ENCODE results near the gene REEP1. TPM values are rescaled to one million over a fixed set of nuclear protein-coding genes. Genes with fewer than 3 reads are reported as not detected.

The REEP1 gene
- total RNA-seq, 1 experiment from 2014 or later = not detected

- no TSS peak for BruUV-seq (replicated peaks)
- intact Hi-C loops (cut with micrococcal nuclease) = no loop called here
- peaks cover 44% of the 10 kb centered on the region for H3K27me3 Mint-ChIP-seq (ENCODE audit: insufficient read depth, unreplicated experiment)
Observed at GRCh38 chr2:86323273-86324021, 14.0 kb downstream of the REEP1 start.

GRCh38 chr2:86319700-86320580 is 17.5 kb downstream of the REEP1 start:
- Mint-ChIP-seq H3K27me3 (ENCODE audit: insufficient read depth, unreplicated experiment) (peaks cover 27% of the 10 kb centered on the region), H3K36me3 (ENCODE audit: insufficient read depth, unreplicated experiment) (no peaks in the 10 kb centered on the region), H3K9me3 (ENCODE audit: unreplicated experiment) (no peaks in the 10 kb centered on the region), H3K4me1 (ENCODE audit: insufficient read depth, unreplicated experiment) (no peaks in the 10 kb centered on the region), H3K27ac (ENCODE audit: low read depth, unreplicated experiment) (no peak overlapping the region), H3K4me3 (ENCODE audit: unreplicated experiment) (no peak overlapping the region)
- intact Hi-C loops (cut with micrococcal nuclease) = no loop called here
- no TSS peak for BruUV-seq (replicated peaks)
- POLR2A ChIA-PET = no interaction called here
- no peak for DNase-seq (ENCODE audit: unreplicated experiment)
- TF ChIP-seq, protein P1, sequence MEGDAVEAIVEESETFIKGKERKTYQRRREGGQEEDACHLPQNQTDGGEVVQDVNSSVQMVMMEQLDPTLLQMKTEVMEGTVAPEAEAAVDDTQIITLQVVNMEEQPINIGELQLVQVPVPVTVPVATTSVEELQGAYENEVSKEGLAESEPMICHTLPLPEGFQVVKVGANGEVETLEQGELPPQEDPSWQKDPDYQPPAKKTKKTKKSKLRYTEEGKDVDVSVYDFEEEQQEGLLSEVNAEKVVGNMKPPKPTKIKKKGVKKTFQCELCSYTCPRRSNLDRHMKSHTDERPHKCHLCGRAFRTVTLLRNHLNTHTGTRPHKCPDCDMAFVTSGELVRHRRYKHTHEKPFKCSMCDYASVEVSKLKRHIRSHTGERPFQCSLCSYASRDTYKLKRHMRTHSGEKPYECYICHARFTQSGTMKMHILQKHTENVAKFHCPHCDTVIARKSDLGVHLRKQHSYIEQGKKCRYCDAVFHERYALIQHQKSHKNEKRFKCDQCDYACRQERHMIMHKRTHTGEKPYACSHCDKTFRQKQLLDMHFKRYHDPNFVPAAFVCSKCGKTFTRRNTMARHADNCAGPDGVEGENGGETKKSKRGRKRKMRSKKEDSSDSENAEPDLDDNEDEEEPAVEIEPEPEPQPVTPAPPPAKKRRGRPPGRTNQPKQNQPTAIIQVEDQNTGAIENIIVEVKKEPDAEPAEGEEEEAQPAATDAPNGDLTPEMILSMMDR (IDR thresholded peaks at IDR 0.05; ENCODE audit: unreplicated experiment) = no peak
- CTCF ChIA-PET = no interaction called here

More at GRCh38 chr2:86323273-86324021, 14.0 kb downstream of the REEP1 start:
- H3K27ac Mint-ChIP-seq (ENCODE audit: low read depth, unreplicated experiment) = no peak overlapping the region
- POLR2A ChIA-PET = no interaction called here
- DNase-seq (ENCODE audit: unreplicated experiment) = no peak
- no peaks in the 10 kb centered on the region for H3K9me3 Mint-ChIP-seq (ENCODE audit: unreplicated experiment)
- TF ChIP-seq, protein P1 (IDR thresholded peaks at IDR 0.05; ENCODE audit: unreplicated experiment) = no peak
- H3K4me1 Mint-ChIP-seq (ENCODE audit: insufficient read depth, unreplicated experiment) = no peaks in the 10 kb centered on the region
- no peak overlapping the region for H3K4me3 Mint-ChIP-seq (ENCODE audit: unreplicated experiment)
- no peaks in the 10 kb centered on the region for H3K36me3 Mint-ChIP-seq (ENCODE audit: insufficient read depth, unreplicated experiment)
- CTCF ChIA-PET = no interaction called here

DNA sequence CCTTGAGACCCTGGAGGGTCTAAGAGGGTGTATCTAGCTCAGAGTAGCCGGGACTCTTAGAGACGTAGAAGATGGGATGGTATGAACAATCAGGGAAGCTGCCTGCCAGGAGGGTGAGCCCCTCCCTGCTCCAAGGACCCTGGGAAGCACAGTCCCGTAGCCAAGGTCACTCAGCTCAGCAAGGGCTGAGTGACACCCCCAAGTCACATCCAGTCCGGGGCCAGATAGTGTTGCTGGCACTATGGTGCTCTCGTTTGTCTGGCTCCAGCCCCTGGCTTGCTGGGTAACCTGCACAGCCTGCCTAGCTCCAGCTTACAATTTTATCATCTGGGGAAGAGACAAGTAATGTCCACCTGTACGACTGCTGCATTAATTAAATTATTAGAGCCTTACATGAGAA is 22.3 kb downstream of the REEP1 start:
- POLR2A ChIA-PET = no interaction called here
- TF ChIP-seq, protein P1 (IDR thresholded peaks at IDR 0.05; ENCODE audit: unreplicated experiment) = no peak
- Mint-ChIP-seq H3K4me3 (ENCODE audit: unreplicated experiment) (no peak overlapping the region), H3K4me1 (ENCODE audit: insufficient read depth, unreplicated experiment) (no peaks in the 10 kb centered on the region), H3K36me3 (ENCODE audit: insufficient read depth, unreplicated experiment) (no peaks in the 10 kb centered on the region), H3K27ac (ENCODE audit: low read depth, unreplicated experiment) (no peak overlapping the region), H3K9me3 (ENCODE audit: unreplicated experiment) (no peaks in the 10 kb centered on the region), H3K27me3 (ENCODE audit: insufficient read depth, unreplicated experiment) (peaks cover 25% of the 10 kb centered on the region)
- DNase-seq (ENCODE audit: unreplicated experiment) = no peak
- BruUV-seq (replicated peaks) = no TSS peak
- CTCF ChIA-PET = interaction anchor here (0.9 kb wide), 1 partner anchor 94 kb away, joined by 3 read pairs; no protein-coding TSS in a partner anchor
- intact Hi-C loops (cut with micrococcal nuclease) = no loop called here

- Mint-ChIP-seq H3K9me3 (ENCODE audit: unreplicated experiment) (no peaks in the 10 kb centered on the region), H3K27me3 (ENCODE audit: insufficient read depth, unreplicated experiment) (peaks cover 16% of the 10 kb centered on the region), H3K36me3 (ENCODE audit: insufficient read depth, unreplicated experiment) (no peaks in the 10 kb centered on the region), H3K4me1 (ENCODE audit: insufficient read depth, unreplicated experiment) (no peaks in the 10 kb centered on the region), H3K4me3 (ENCODE audit: unreplicated experiment) (no peak overlapping the region), H3K27ac (ENCODE audit: low read depth, unreplicated experiment) (no peak overlapping the region)
- intact Hi-C loops (cut with micrococcal nuclease) = no loop called here
- TF ChIP-seq, protein P1 (IDR thresholded peaks at IDR 0.05; ENCODE audit: unreplicated experiment) = no peak
- BruUV-seq (replicated peaks) = no TSS peak
- ChIA-PET CTCF (no interaction called here), POLR2A (no interaction called here)
- no peak for DNase-seq (ENCODE audit: unreplicated experiment)
Observed at GRCh38 chr2:86314125-86314524, 23.3 kb downstream of the REEP1 start.

All from MCF 10A (cell line).